DMS153 (cell line): ENCODE measurements around the gene ACBD6.

Experiments
- DNase-seq: peaks from one replicate; lab custom pipeline; 2025; lab: John Stamatoyannopoulos, UW

Gene ACBD6

DNA sequence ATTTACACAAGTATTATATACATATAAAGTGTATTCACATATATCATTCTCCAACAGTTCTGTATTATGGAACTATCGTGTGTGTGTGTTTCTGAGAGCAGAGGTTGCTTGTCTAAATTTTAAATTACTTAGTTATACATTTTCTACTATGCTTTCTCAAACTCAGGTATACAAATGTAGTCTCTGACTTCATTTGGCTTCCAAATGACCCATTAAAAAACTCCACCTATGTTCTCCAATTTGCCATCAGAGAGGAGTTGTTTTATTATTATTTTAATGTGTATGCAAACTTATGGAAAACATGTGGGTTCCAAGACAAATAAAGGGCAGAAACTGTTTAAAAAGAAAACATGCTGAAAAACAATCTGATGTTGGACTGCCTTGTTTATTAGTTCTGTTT is 131.8 kb downstream of the ACBD6 start:
- DNase-seq, result no peak

DNA sequence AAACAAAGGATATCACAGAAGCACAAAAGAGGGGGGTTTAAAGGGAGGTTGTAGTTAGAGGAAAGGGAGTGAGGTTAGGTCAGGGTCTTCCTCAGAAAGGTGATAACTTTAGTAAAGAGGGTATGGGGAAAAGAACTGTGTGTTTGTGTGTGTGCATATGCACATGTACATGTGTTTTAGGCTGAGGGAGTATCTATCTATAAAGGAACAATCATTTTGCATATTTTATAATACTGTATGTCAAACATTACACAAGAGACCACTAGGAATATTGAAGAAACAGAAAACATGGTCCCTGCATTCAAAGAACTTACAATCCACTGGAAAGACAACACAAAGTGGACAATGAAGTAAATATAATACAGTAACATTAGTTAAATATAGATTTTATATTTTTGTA is 132.2 kb downstream of the ACBD6 start:
- DNase-seq, result no peak

DNA sequence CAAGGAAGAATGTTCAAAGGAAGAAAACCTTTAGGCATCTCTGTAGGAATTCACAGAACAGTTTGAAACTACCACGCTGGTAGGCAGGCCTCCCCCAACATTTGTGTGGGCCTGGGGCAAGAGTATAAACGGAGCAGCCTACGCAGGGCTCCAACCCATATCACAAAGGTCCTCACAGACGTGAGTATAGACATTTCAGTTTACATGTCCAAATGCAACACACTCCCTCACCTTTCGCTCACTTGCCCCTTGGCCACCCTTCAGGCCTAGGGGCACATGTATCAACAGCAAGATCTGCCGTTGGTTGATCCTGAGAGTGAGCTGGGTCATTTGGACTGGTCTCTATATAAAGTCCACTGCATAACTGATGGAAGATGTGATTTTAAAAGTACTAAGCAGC is 133.3 kb downstream of the ACBD6 start:
- no peak for DNase-seq

DNA sequence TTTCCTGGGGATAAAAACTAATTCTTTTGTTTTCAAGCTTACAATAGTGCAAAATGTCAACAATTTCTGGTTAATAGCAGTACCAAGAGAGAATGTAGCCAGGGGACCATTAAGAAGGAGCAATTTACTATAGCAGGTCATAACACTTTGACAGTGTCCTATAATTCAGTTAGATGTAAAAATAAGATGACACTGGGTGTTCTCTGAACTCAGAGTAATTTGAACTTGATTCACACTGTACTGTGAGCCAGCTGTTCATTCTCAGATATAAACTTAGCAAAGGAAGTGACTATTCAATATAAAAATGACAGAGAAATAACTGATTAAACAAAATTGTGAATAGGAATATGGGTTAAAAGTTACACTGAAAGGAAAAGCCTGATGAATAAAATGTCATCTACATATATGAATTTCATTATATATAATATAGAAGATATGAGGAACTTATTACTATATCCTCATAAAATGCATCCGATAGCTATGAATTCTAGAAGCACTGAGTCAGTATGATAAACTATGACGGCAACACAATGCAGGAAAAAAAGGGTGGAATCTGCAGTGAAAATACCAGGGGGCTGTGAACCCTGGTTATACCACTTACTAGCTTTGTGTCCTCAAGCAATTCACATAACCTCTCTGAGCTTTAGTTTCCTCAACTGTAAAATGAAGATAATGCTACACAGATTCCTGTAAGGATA is 135.9 kb downstream of the ACBD6 start:
- no peak for DNase-seq

DNA sequence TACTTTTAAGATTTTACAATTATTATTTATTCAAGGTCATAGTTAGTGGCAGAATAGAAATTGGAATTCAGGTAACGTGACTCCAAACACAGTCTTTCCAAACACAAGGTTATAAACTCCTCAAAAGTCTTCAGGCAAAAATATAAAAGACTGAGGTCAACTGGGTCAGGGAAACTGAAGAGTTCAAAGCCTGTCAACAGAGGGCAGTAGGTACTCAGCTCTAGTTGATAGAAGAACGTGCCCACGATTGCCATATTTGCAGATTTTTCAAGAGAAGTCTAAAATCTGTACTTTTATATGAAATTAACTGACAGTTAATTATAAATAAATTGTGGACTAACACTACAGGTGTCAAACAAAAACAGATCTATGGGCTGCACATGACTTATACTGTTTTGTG is 137.3 kb downstream of the ACBD6 start:
- DNase-seq, result no peak

DNA sequence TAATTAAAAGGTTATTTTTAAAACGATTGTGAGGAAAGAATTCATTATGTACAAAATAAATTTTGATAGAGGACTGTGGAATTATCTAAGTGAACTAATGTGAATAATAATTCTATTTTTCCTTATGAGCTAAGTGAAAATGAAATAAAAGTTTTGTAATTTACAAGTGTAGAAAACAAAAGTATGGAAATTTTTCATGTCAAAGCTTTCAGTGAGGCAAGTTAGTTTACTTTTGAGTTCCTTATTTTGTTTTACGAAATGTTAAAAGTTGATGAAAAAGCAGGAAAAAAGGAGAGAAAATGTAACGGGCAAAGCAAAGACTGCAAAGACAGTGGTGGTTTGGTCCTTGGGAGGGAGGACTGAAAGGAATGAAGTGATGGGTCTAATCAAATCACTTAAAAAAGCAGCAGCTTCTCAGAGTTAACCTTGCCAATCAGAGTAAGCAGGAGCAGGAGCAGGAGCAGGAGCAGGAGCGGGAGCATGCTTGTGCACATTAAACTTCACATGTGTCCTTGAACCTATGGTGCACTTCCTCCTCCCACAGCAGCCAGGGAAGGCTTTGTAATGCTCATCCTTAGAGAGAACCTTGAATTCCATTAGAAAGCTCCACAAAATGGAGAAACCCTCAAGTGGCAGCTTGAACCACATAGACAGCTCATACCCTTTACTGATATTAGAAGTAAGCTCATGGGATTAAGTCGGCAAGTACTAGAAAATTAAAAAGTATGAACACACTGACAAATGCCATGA is 139.0 kb downstream of the ACBD6 start:
- DNase-seq, result no peak

DNA sequence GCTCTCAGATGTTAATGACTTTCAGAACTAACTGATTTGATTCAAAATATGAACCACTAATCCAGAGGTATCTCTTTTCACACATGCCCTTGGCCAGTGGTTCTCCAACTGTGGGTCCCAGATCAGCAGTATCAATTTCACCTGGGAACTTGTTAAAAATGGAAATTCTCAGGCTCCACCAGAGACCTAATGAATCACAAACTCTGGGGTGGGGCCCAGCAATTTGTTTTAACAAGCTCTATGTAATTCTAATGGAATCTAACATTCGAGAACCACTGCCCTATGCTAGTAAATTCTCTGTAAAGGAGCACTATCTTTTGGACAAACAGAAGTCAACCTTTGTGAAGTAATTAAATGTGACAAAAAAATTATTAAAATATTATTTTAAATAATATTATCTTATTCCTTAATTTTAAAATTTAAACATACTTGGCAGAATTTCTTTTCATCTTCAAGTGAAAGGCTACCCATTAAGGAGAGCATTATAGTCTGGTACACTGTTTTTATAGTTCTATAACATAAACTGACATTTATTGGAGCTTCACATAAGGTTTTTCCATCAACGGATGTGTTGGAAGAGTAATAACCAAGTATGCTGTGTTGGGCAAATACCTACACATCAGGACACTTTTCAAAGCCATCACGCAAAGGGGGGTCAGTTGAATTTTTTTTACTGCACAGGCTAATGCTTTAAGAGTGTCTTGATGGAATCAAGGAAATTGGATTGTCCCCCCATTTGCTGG is 141.9 kb downstream of the ACBD6 start:
- DNase-seq, result no peak

DNA sequence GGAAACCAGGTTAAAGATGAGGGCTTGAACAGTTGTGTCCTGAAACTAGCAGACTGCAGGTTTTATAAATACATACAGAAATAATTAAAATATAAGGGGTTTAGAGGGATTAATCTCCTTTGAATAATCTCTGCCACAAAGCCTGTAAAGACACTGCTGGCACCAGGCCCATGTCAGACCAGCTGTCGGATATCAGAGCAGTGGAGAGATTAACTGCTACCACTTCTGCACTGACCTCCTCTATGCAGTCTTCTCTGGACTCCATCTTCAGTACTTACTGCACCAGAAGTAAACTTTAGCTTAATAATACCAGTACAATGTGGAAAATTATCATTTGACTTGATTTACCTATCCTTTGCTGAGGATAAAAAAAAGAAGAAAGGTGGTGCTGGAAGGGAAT is 143.7 kb downstream of the ACBD6 start:
- DNase-seq, result no peak

DNA sequence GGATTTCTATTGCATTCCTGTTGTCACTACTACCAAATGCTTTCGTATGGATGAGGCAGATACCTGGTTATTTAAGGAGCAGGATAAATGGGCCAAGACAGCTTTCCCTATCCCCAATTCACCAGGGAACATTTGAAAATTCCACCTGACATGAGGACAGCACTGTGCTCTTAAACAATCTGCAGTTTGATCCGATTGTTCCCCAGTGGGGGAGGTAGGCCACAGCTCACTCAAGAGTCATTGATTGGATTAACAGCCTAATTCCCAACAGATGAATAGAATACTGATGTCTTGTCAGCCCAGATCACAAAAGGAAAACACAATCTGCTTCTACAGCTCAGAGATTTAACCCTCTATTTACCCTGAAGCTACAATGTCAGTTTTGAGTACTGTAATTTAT is 148.4 kb downstream of the ACBD6 start:
- no peak for DNase-seq

DNA sequence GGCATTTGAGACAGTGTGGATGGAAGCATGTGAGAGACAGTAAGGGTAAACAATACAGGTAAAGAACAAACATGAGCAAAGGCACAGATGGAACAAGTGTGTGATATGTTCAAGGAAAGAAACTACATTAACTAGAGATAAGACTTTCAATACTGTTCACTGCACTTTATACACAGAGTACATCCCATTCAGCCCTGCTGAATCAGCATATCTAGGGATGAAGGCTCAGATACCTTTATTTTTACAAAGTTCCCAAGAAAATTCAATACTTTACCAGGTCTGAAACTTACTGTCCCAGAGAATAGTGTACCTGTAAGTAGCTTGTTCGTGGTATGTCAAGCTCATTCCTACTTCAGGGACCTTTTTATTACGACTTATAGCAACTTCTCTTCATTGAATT is 149.8 kb downstream of the ACBD6 start:
- DNase-seq, result no peak

DNA sequence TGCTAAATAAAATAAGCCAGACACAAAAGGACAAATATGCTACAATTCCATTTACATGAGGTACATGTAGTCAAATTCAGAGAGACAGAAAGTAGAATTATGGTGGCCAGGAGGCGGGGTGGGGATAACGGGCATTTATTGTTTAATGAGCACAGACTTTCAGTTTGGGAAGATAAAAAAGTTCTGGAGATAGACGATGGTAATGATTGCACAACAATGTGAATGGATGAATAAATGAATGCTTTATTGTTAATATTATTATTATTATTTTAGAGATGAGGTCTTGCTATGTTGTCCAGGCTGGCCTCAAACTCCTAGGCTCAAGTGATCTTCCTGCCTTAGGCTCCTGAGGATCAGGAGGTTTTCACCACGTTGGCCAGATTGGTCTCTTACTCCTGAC is 150.4 kb downstream of the ACBD6 start:
- DNase-seq, result no peak

DNA sequence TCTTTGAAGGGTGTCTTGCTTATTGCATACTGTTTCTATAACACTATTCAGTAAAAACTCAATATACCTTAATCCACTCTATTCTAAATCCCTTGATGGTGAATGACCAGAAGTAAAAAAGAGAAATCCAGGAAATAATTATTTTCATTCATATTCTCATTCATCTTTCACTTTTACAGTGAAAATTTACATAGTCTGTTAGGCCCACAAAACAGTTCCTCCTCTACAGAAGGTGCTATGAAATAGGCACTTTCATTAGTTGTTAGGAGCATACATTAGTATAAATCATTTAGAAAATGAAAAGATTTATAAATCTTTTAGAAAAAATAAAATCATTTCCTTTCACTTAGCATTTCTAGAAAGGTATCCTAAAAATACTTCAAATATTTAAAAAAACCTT is 157.2 kb downstream of the ACBD6 start:
- DNase-seq, result no peak

DNA sequence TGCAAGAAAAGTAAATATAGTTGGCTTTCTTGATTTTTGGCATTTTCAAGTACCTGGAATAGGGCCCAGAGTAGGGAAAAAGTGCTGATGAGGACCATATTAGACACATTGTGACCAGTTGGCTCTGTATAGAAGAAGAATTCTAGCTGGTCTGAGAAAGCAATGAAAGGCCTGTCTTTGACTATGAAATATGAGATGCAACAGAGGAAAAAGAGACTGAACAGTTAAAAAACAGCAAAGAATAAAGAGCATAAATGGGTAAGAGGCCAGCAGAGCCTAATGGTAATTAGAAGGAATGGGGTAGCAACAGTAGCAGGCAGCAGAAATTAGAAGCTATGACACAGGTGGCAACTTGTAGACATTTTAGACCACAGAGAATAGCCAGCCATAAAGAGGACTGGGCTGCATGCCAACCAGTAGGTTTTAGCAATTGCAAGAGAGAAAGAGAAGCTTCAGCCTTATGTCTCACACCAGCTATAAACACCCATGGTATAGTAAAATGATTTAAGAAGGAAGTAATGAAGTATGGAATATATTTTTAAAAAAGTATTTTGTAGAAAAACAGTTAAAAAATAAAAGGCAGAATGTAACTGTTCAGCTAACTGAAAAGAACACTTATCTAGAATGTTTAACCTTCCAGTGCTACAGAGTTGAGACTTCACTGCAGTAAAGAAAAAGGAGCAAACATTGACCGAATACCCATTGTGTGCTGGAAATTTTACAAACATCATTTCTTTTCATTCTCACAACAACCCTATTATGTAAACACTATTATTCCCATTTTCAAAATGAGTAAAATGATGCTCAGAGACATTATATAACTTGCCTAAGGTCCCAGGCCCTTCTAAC is 158.2 kb downstream of the ACBD6 start:
- DNase-seq, result peak; percentile 94

DNA sequence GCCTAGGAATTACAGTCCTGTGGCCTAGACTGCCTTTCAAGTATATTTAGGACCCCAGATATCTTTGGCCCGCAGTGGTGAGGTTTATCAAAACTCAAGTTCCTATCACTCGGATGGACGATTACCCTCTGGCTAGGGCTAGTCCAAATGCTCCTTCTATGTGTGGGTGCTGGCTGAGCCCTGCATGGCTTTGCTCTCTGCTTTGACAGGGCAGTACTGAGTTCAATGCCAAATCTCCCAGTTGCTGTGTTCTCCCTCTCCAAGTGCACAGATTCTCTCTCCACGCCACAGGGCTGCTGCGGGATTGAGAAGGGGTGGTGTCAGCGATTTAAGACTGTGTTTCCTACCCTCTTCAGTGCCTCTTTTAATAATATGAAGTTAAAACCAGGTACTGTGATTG is 175.3 kb downstream of the ACBD6 start:
- no peak for DNase-seq

DNA sequence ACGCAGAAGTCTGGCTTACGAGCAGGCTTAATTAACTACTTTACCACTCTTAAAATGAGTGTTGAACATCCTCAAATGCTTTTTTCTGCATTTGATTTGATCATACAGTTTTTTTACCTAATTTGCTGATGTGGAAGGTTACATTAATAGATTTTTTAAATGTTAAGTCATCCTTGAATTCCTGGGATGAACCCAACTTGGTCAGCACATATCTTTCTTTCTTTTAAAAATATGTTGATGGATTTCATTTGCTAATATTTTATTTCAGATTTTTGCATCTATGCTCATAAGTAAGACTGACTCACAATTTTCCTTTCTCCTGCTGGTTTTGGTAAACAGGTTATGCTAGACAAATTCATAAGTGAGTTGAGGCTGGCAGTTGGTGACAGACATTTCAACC is 189.5 kb downstream of the ACBD6 start:
- DNase-seq, result no peak

DNA sequence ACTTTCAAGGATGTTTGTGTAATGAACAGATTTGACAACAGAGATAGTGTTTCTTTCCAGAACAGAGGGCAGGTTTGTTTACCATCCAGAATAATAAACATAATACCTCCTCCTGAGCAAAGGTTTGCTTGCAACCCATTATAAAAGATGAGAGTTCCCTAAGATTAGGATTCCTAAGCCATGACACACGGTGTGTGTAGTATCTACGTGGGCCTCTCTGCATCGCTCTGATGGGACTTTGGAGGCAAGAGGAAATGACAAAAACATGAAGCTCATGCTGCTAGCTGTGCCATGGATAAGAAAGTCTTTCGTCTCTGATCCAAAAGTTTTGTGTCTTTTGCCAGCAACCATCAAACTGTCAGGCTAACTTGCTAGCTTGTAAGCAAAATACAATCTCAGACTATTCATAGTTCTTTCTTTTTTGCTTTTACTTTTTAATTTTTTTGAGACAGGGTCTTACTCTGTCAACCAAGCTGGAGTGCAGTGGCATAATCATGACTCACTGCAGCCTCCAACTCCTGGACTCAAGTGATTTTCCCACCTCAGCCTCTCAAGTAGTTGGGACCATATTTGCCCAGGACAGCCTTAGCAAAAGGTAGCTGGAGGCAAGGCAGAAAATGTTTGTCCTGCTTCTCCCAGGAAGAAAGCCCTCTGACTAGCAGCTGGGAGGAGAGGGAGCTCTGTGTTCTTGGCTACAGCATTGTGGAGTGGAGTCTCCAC is 191.2 kb downstream of the ACBD6 start:
- no peak for DNase-seq

DNA sequence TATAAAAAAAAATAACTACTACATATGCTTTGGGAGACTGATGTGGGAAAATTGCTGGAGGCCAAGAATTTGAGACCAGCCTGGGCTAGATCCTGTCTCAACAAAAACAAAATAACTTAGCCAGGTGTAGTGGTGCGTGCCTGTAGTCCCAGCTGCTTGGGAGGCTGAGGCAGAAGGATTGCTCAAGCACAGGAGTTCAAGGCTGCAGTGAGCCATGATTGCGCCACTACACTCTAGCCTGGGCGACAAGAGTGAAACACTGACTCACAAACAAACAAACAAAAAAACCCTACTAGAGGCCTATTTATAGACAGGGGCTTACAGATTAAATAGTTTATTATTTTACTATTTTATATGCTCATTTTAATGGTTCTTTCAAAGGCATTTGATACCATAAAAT is 192.3 kb downstream of the ACBD6 start:
- no peak for DNase-seq

DNA sequence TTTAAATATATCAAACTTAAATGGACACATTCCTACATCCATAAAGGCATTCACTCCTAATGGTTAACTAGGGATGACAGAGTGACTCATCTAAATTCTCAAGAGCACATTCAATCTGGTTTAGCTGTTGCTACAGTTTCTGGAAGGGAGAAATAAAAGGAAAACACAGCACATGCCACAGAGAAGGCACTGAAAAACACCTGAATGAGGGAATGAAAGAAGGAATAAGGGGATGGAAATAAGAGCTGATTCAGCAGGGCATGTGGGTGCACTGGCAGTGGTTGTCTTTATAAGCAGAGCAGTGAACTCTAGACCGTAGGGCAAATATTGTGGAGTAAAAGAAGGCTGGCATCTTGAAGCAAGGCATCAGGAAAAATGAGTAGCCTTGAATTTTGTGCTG is 193.0 kb downstream of the ACBD6 start:
- DNase-seq, result no peak

DNA sequence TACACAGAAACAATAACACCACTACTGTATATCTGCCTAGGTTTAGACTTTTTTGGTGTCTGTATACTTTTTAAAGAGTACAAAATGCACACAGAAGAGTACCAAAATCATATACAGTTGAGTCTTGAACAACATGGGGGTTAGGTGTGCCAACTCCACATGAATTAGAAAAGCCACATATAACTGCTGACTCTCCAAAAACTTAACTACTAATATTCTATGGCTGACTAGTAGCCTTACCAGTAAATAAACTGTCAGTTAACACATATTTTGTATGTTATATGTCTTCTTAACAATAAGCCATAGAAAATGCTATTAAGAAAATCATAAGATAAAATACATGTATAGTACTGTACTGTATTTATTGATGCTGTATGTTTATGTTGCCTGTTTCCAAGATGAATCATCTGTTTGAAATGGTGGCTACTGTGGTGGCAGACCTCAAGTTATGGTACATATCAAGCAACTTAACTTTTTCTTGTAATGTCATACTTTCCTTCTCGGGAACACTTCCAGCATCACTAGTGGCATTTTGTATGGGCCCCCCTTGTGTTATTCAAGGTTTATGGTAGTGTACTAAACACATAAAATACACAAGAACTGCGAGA is 201.1 kb downstream of the ACBD6 start:
- no peak for DNase-seq

DNA sequence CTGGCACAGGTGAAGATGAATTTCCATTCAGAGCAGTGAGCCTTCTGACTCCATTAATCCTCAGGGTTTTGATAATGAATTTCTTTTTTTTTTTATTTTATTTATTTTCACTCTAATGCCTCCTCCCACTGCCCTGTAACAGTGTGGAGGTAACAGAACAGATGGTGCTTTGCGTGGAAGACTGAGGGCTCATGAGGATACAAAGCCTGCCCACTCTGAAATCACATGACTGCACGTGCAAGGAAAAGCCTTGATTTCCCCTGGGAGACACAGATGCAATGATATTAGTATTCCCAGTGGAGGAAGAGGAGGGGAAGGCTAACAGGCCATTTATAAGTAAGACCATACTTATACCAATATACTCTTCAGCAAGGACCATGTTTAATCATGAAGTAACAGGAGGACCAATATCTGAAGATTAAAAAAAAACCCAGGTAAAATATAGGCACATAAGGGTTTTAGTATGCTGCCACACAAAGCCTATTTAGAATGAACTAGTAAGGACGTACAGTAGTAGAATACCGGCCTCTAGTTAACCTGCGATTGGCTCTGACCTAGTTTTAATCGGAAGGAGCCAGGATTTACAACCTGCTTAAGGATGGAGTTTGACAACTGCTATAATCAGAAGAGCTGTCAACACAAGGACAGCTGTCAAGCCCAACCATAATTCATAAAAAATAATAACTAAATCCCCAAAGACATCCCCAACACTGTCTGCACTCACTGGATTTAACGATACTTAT is 202.7 kb downstream of the ACBD6 start:
- DNase-seq, result no peak
